WERI-Rb-1 (cell line): ENCODE data around the gene PSMA1.

Experiments
- DNase-seq: peaks from one replicate; pipeline ENCODE4 v3.0.0-alpha.2; 2020
- H3K27ac ChIP-seq: fragments of 250-450 bp; sonication (Bioruptor Pico); 2 replicates; pipeline ENCODE4 v1.5.1; 2020; ENCODE audit warnings: mild to moderate bottlenecking, moderate library complexity
- H3K27me3 ChIP-seq: fragments of 250-450 bp; sonication (Bioruptor Pico); 2 replicates; pipeline ENCODE4 v1.5.1; 2021; ENCODE audit warnings: mild to moderate bottlenecking, low read depth, moderate library complexity; ENCODE audit not compliant: insufficient read depth, severe bottlenecking
- H3K36me3 ChIP-seq: fragments of 250-450 bp; sonication (Bioruptor Pico); 2 replicates; pipeline ENCODE4 v1.5.1; 2020; ENCODE audit warnings: mild to moderate bottlenecking, moderate library complexity
- H3K4me3 ChIP-seq: 2 replicates; pipeline ENCODE4 v1.5.1; 2011; ENCODE audit warnings: low read depth, mild to moderate bottlenecking, control low read depth, low read length
- H3K9me3 ChIP-seq: fragments of 250-450 bp; sonication (Bioruptor Pico); 2 replicates; pipeline ENCODE4 v1.5.1; 2021; ENCODE audit warnings: mild to moderate bottlenecking, moderate library complexity; ENCODE audit not compliant: severe bottlenecking
- CTCF ChIP-seq: IDR thresholded peaks from 2 replicates; pipeline ENCODE4 v1.5.1; 2011; ENCODE audit warnings: low read depth, mild to moderate bottlenecking, control low read depth, inconsistent platforms, low read length

Gene PSMA1

DNA sequence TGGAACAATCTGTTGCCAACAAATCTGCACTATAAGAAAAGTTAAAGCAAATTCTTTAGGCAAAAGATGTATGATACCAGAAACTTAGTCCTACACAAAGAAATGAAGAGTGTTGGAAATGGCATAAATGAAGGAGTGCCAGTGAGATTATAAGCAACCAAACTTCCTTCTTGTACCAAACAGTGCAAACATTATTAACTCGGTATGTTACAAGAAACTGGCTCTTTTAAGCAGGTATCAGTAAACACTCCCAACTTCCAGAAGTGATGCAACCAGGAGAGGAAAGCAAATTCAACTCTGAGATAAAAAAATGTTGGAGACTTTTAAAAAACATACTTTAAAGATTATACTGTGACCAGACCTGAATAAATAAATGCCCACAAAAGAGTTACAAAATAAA lies 49.1 kb downstream of the PSMA1 start:
- Histone ChIP-seq H3K27ac (no peak overlapping the region), H3K36me3 (peaks cover 93% of the 10 kb centered on the region), H3K27me3 (no peaks in the 10 kb centered on the region), H3K9me3 (no peaks in the 10 kb centered on the region), H3K4me3 (no peak overlapping the region)
- no peak for DNase-seq
- no peak for TF ChIP-seq CTCF

DNA sequence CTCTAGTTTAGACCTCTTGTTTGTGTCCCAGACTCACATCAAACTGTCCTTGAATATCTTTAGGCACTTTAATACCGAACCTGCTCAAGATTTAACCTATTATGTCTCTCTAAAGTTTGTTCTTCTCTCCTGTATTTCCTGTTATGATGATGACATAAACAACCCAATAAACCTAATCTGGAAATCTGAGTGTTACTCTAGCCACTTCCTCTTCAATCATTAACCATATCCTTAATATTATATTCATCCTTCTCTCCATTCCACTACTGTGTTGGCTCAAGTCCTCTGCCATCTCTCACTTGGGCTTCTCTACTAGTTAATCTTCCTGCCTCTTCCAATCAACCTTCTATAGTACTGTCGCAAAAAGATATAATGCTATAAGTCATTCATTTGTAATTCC lies 56.6 kb downstream of the PSMA1 start:
- DNase-seq = no peak
- no peak overlapping the region for H3K4me3 ChIP-seq
- H3K27ac ChIP-seq = no peak overlapping the region
- H3K27me3 ChIP-seq = no peaks in the 10 kb centered on the region
- TF ChIP-seq CTCF = no peak
- peaks cover 96% of the 10 kb centered on the region for H3K36me3 ChIP-seq
- H3K9me3 ChIP-seq = no peaks in the 10 kb centered on the region

DNA sequence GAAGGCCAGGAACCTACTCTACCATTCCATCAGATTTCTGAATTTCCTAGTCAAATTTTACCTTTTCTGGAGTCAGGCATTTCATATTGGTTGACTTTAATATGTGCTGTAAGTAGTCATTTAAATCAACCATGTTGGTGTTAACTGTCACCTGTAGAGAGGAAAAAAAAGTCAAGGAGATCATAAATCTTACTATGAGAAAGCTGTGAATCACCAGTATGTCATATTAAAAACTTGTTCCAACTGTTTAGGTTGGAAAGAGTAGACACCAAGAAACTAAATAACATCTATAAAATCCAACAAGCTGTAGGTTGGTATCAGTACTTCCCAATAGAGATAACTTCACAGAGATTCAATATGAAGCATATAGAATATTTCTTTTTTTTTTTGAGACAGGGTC lies 60.0 kb downstream of the PSMA1 start:
- TF ChIP-seq CTCF = no peak
- no peak overlapping the region for H3K27ac ChIP-seq
- H3K36me3 ChIP-seq = peaks cover 76% of the 10 kb centered on the region
- no peaks in the 10 kb centered on the region for H3K27me3 ChIP-seq
- no peak overlapping the region for H3K4me3 ChIP-seq
- no peak for DNase-seq
- H3K9me3 ChIP-seq = no peaks in the 10 kb centered on the region

- no peaks in the 10 kb centered on the region for H3K9me3 ChIP-seq
- DNase-seq = no peak
- H3K27ac ChIP-seq = no peak overlapping the region
- H3K36me3 ChIP-seq = peaks cover 59% of the 10 kb centered on the region
- no peaks in the 10 kb centered on the region for H3K27me3 ChIP-seq
- H3K4me3 ChIP-seq = no peak overlapping the region
- TF ChIP-seq CTCF = no peak
Measured at GRCh38 chr11:14458377-14458776, 61.8 kb downstream of the PSMA1 start.

DNA sequence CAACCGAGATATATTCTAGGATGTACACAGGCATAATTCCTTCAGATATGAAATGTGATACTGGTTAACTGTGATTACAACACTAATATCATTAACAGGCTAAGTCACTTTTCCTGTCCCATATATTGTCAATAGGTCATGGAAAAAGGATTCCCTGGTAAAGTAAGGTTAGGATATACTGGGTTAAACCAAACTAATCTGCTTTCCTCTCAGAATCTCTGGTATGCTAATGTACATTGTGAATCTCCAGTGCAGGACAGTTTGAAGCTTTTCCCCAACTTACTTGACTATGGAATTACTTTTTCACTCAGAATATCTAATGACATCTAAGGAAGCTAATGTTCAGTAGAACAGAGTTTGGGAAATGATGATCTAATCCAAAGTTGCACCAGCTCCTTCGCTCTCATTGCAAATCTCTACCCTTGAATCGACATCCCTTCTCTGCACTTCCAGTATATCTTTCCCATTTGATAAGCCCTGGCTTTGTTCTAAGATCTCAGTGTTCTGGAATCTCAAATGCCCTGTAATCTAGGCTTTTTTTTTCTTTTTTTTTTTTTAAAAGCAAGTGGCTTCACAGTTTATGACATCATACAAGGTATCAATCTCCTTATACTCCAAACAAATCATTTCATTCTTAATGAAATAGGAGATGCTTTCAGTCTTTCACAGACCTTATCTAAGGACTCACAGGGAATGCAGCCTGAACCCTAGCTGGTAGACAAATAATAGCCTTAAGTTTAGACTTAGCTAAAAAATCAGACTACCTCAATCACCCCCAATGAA lies 64.3 kb downstream of the PSMA1 start:
- no peaks in the 10 kb centered on the region for H3K27me3 ChIP-seq
- peaks cover 39% of the 10 kb centered on the region for H3K36me3 ChIP-seq
- no peak for TF ChIP-seq CTCF
- no peak for DNase-seq
- H3K9me3 ChIP-seq = no peaks in the 10 kb centered on the region
- H3K27ac ChIP-seq = no peak overlapping the region
- H3K4me3 ChIP-seq = no peak overlapping the region
